ENCODE measurements around the gene SIPA1L3.

SIPA1L3 gene

GRCh38 chr19:38043649-38044144, 136.7 kb downstream of the SIPA1L3 start:
- no peaks in the 10 kb centered on the region for H3K36me3 ChIP-seq (replicated peaks; ENCODE audit: insufficient read depth, low read length)
- no peak for TF ChIP-seq EZH2phosphoT487 (IDR thresholded peaks at IDR 0.05; ENCODE audit: low read length)
- H3K4me3 ChIP-seq (ENCODE audit: low read length), result no peak overlapping the region
- 0 out of 2 replicates have a peak, but pooled peaks cover 3% of the 10 kb centered on the region for H3K79me2 ChIP-seq (ENCODE audit: low read length)
- no peaks in the 10 kb centered on the region for H3K9me3 ChIP-seq (replicated peaks; ENCODE audit: insufficient read depth, low read length)
- peaks cover 23% of the 10 kb centered on the region for H3F3A ChIP-seq (ENCODE audit: insufficient read depth, low read length)
- no peaks in the 10 kb centered on the region for H3K9me2 ChIP-seq (replicated peaks; ENCODE audit: insufficient read depth, low read length)
- H3K9ac ChIP-seq (ENCODE audit: low read length), result no peak overlapping the region
- H3K27ac ChIP-seq (ENCODE audit: low read length), result no peak overlapping the region
- no peak for DNase-seq
- H4K20me1 ChIP-seq (ENCODE audit: insufficient read depth, low read length), result no peaks in the 10 kb centered on the region
- H3K27me3 ChIP-seq (replicated peaks; ENCODE audit: insufficient read depth, low read length), result no peaks in the 10 kb centered on the region
- peaks cover 21% of the 10 kb centered on the region for H3K4me1 ChIP-seq (ENCODE audit: low read length)
- H3K4me2 ChIP-seq (ENCODE audit: low read depth, low read length), result no peak overlapping the region
- H2AFZ ChIP-seq (ENCODE audit: low read length), result no peak overlapping the region

GRCh38 chr19:38044267-38045111, 137.5 kb downstream of the SIPA1L3 start:
- Histone ChIP-seq H3K36me3 (replicated peaks; ENCODE audit: insufficient read depth, low read length) (no peaks in the 10 kb centered on the region), H3F3A (ENCODE audit: insufficient read depth, low read length) (peaks cover 30% of the 10 kb centered on the region), H3K9ac (ENCODE audit: low read length) (no peak overlapping the region), H2AFZ (ENCODE audit: low read length) (no peak overlapping the region), H3K27ac (ENCODE audit: low read length) (no peak overlapping the region), H3K9me3 (replicated peaks; ENCODE audit: insufficient read depth, low read length) (no peaks in the 10 kb centered on the region), H3K9me2 (replicated peaks; ENCODE audit: insufficient read depth, low read length) (no peaks in the 10 kb centered on the region), H3K79me2 (ENCODE audit: low read length) (0 out of 2 replicates have a peak, but pooled peaks cover 3% of the 10 kb centered on the region), H4K20me1 (ENCODE audit: insufficient read depth, low read length) (no peaks in the 10 kb centered on the region), H3K4me1 (ENCODE audit: low read length) (peaks cover 24% of the 10 kb centered on the region), H3K4me3 (ENCODE audit: low read length) (no peak overlapping the region), H3K4me2 (ENCODE audit: low read depth, low read length) (no peak overlapping the region), H3K27me3 (replicated peaks; ENCODE audit: insufficient read depth, low read length) (no peaks in the 10 kb centered on the region)
- TF ChIP-seq CTCF (IDR thresholded peaks at IDR 0.05; ENCODE audit: low read length) (no peak), EZH2 (optimal IDR thresholded peaks at IDR 0.05; ENCODE audit: low read depth, low read length) (no peak), EZH2phosphoT487 (IDR thresholded peaks at IDR 0.05; ENCODE audit: low read length) (no peak)
- no peak for DNase-seq

- Histone ChIP-seq H3K27me3 (replicated peaks; ENCODE audit: insufficient read depth, low read length) (no peaks in the 10 kb centered on the region), H3K79me2 (ENCODE audit: low read length) (0 out of 2 replicates have a peak, but pooled peaks cover 3% of the 10 kb centered on the region), H3F3A (ENCODE audit: insufficient read depth, low read length) (peaks cover 39% of the 10 kb centered on the region), H3K36me3 (replicated peaks; ENCODE audit: insufficient read depth, low read length) (no peaks in the 10 kb centered on the region), H3K4me3 (ENCODE audit: low read length) (no peak overlapping the region), H3K9me3 (replicated peaks; ENCODE audit: insufficient read depth, low read length) (no peaks in the 10 kb centered on the region), H3K9ac (ENCODE audit: low read length) (no peak overlapping the region), H3K27ac (ENCODE audit: low read length) (no peak overlapping the region), H3K4me1 (ENCODE audit: low read length) (peaks cover 29% of the 10 kb centered on the region), H4K20me1 (ENCODE audit: insufficient read depth, low read length) (no peaks in the 10 kb centered on the region), H2AFZ (ENCODE audit: low read length) (no peak overlapping the region), H3K9me2 (replicated peaks; ENCODE audit: insufficient read depth, low read length) (no peaks in the 10 kb centered on the region), H3K4me2 (ENCODE audit: low read depth, low read length) (no peak overlapping the region)
- TF ChIP-seq EZH2 (optimal IDR thresholded peaks at IDR 0.05; ENCODE audit: low read depth, low read length) (no peak), CTCF (IDR thresholded peaks at IDR 0.05; ENCODE audit: low read length) (no peak), EZH2phosphoT487 (IDR thresholded peaks at IDR 0.05; ENCODE audit: low read length) (no peak)
- no peak for DNase-seq
These were observed 138.7 kb downstream of the SIPA1L3 start for GRCh38 chr19:38045554-38046253.
